ENCODE results near the gene CCNY. TPM values are rescaled to one million over a fixed set of nuclear protein-coding genes. Genes with fewer than 3 reads are reported as not detected.

CCNY gene
- total RNA-seq, 1 experiment from 2014 or later: 62.2 TPM

DNA sequence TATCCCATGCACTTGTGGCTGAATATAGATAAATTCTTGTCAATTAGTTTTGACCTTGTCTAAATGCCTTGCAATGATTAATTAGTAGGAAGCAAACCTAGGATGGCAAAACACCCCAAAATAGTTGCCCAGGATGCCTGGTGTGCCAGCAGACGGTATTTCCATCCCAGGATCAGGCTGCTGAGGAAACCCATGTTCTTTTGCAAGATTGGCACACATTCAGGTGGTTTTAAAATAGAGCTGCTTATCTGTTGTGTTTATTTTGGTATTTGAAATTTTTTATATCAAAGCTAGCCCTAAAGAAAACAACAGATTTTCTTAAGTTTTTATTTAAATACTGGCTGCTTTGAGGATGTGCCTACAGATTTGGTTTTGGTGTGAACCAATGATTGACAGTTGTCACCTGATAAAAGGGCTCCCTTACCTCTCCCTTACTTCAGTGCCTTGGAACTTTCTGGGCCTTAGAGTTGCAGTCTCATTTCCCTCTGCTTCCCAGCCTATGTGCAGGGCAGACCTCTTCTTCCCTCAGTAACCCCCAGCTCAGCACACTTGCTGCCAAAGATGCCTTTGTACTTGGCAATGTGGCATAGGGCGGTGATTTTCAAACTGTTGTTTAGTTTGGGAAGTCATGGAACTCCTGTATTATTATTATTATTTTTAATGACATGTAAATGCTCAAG, 54.0 kb downstream of the CCNY start:
- ChIA-PET POLR2A (no interaction called here), CTCF (no interaction called here), RAD21 (ENCODE audit: low non-redundant PET in 1 of 2, low total read pairs in 2 of 2, uncharacterized antibody in 2 of 2, unreplicated experiment in 2 of 2) (no interaction called here)
- no TSS peak for BruUV-seq (replicated peaks)
- H3K9me2 ChIP-seq (ENCODE audit: insufficient read depth): no peaks in the 10 kb centered on the region
- no peak overlapping the region for H2AFZ ChIP-seq (ENCODE audit: low read depth, low read length, poor library complexity, severe bottlenecking)
- TF ChIP-seq ELF1 (IDR thresholded peaks at IDR 0.05; ENCODE audit: borderline replicate concordance, low read depth) (no peak), ZNF274 (IDR thresholded peaks at IDR 0.05; ENCODE audit: low read depth, low read length) (no peak), ZFX (IDR thresholded peaks at IDR 0.05) (no peak), EZH2 (IDR thresholded peaks at IDR 0.05) (no peak), REST (IDR thresholded peaks at IDR 0.05; ENCODE audit: low read depth) (no peak), CEBPB (IDR thresholded peaks at IDR 0.05; ENCODE audit: low read depth) (no peak), YY1 (IDR thresholded peaks at IDR 0.05; ENCODE audit: extremely low read depth, insufficient replicate concordance, low read depth, low read length) (no peak), SP1 (IDR thresholded peaks at IDR 0.05; ENCODE audit: low read depth) (no peak), POLR2A (IDR thresholded peaks at IDR 0.05; ENCODE audit: borderline replicate concordance, extremely low read depth, insufficient read depth, insufficient read length) (no peak), RAD21 (IDR thresholded peaks at IDR 0.05; ENCODE audit: low read depth) (no peak), EZH2phosphoT487 (IDR thresholded peaks at IDR 0.05; ENCODE audit: borderline replicate concordance) (no peak), FOSL1 (IDR thresholded peaks at IDR 0.05; ENCODE audit: low read depth) (no peak)
- TF ChIP-seq, protein P1, sequence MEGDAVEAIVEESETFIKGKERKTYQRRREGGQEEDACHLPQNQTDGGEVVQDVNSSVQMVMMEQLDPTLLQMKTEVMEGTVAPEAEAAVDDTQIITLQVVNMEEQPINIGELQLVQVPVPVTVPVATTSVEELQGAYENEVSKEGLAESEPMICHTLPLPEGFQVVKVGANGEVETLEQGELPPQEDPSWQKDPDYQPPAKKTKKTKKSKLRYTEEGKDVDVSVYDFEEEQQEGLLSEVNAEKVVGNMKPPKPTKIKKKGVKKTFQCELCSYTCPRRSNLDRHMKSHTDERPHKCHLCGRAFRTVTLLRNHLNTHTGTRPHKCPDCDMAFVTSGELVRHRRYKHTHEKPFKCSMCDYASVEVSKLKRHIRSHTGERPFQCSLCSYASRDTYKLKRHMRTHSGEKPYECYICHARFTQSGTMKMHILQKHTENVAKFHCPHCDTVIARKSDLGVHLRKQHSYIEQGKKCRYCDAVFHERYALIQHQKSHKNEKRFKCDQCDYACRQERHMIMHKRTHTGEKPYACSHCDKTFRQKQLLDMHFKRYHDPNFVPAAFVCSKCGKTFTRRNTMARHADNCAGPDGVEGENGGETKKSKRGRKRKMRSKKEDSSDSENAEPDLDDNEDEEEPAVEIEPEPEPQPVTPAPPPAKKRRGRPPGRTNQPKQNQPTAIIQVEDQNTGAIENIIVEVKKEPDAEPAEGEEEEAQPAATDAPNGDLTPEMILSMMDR (IDR thresholded peaks at IDR 0.05 in 2 of 3, conservative IDR thresholded peaks at IDR 0.05 in 1 of 3; ENCODE audit: borderline replicate concordance in 1 of 3, insufficient read depth in 1 of 3, low read depth in 2 of 3, low read length in 2 of 3): no peak
- TF ChIP-seq, protein P2, sequence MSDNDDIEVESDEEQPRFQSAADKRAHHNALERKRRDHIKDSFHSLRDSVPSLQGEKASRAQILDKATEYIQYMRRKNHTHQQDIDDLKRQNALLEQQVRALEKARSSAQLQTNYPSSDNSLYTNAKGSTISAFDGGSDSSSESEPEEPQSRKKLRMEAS (IDR thresholded peaks at IDR 0.05): no peak
- H3K79me2 ChIP-seq (ENCODE audit: insufficient read depth, low read length): peaks cover 96% of the 10 kb centered on the region
- H3K36me3 ChIP-seq (ENCODE audit: control insufficient read depth in 1 of 2, insufficient read depth in 2 of 2, low read length in 2 of 2): no peaks in the 10 kb centered on the region
- no peaks in the 10 kb centered on the region for H3K4me1 ChIP-seq (ENCODE audit: control insufficient read depth in 1 of 2, insufficient read depth in 2 of 2, low read length in 2 of 2)
- DNase-seq (ENCODE audit: low read depth, low spot score) (no peak), ATAC-seq (no peak)
- no peaks in the 10 kb centered on the region for H3K27me3 ChIP-seq (ENCODE audit: insufficient read depth, low read length)
- no peak overlapping the region for H3K4me2 ChIP-seq (ENCODE audit: low read length)
- H3K27ac ChIP-seq (ENCODE audit: low read depth, low read length): no peak overlapping the region
- H3K9ac ChIP-seq (ENCODE audit: low read length): no peak overlapping the region
- H3K4me3 ChIP-seq (replicated peaks in 1 of 2; ENCODE audit: low read depth in 1 of 2, low read length in 2 of 2): no peak overlapping the region
- peaks cover 4 to 6% of the 10 kb centered on the region in 2 experiments; a peak in 2 of 4 replicates for H3K9me3 ChIP-seq (ENCODE audit: control insufficient read depth in 1 of 2, insufficient read depth in 1 of 2, low read depth in 1 of 2, low read length in 2 of 2)
- intact Hi-C loops (cut with micrococcal nuclease): no loop called here
- no peaks in the 10 kb centered on the region for H4K20me1 ChIP-seq (ENCODE audit: insufficient read depth)

All from HCT116 (cell line).